CD4-positive, alpha-beta T cell (primary cell): ENCODE data around the gene ILKAP. TPM values are rescaled to one million over a fixed set of nuclear protein-coding genes. Genes with fewer than 3 reads are reported as not detected.

Source experiments
- ATAC-seq: fragments of 200-7000 bp; cut with Tn5 transposase; one replicate; pipeline ENCODE4 v1.10.0; 2022; ENCODE audit warnings: mild to moderate bottlenecking; ENCODE audit not compliant: poor library complexity
- CTCF ChIA-PET: fragments of 350-600 bp; sonication (Branson Sonifier 250); formaldehyde crosslinking; loops from one replicate; lab custom pipeline; 2021; ENCODE audit warnings: antibody characterized with exemption, inconsistent platforms; lab: Charles Lee
- POLR2A ChIA-PET: fragments of 350-600 bp; sonication (Branson Sonifier 250); formaldehyde crosslinking; loops from one replicate; lab custom pipeline; 2021; ENCODE audit warnings: antibody characterized with exemption, inconsistent platforms; lab: Charles Lee
- DNase-seq, 14 experiments: peaks; one replicate each; pipeline ENCODE4 v3.0.0-alpha.2; 2013 to 2020; ENCODE audit warnings: mixed read lengths in 2 of 14
- H3K27ac ChIP-seq, 2 donors: one replicate each; pipeline versions ENCODE4 v1.5.1 to v1.7.0; 2013; ENCODE audit warnings: low read length in 2 of 2, low read depth in 1 of 2, mild to moderate bottlenecking in 1 of 2
- H3K27me3 ChIP-seq, 2 experiments: 1 replicate in 1 of 2; 2 replicates in 1 of 2; pipeline versions ENCODE4 v1.6.1 to v1.7.0; 2013; ENCODE audit warnings: low read length in 2 of 2, control low read depth in 1 of 2, mild to moderate bottlenecking in 1 of 2, moderate library complexity in 1 of 2; ENCODE audit not compliant: insufficient read depth in 2 of 2, control insufficient read depth in 1 of 2
- H3K36me3 ChIP-seq: one replicate; pipeline ENCODE4 v1.6.1; 2013; ENCODE audit warnings: low read length, control low read depth; ENCODE audit not compliant: insufficient read depth
- H3K4me1 ChIP-seq: one replicate; pipeline ENCODE4 v1.6.1; 2013; ENCODE audit warnings: low read length, control low read depth; ENCODE audit not compliant: insufficient read depth
- H3K4me3 ChIP-seq: one replicate; pipeline ENCODE4 v1.5.1; 2013; ENCODE audit warnings: mild to moderate bottlenecking, low read length, moderate library complexity
- H3K9me3 ChIP-seq, 2 experiments: 1 replicate in 1 of 2; 2 replicates in 1 of 2; pipeline versions ENCODE4 v1.6.1 to v1.7.0; 2013; ENCODE audit warnings: low read length in 2 of 2, mild to moderate bottlenecking in 2 of 2, control low read depth in 1 of 2, moderate library complexity in 1 of 2; ENCODE audit not compliant: control insufficient read depth in 1 of 2, insufficient read depth in 1 of 2
- H3K27ac Mint-ChIP-seq: one replicate; pipeline ENCODE4 v1.8.0; 2020; ENCODE audit warnings: mixed read lengths
- H3K27me3 Mint-ChIP-seq: one replicate; pipeline ENCODE4 v1.8.0; 2021; ENCODE audit warnings: mixed read lengths
- H3K36me3 Mint-ChIP-seq: one replicate; pipeline ENCODE4 v1.8.0; 2021; ENCODE audit warnings: low read depth, mixed read lengths
- H3K4me1 Mint-ChIP-seq: one replicate; pipeline ENCODE4 v1.8.0; 2021; ENCODE audit warnings: low read depth, mixed read lengths
- H3K4me3 Mint-ChIP-seq: one replicate; pipeline ENCODE4 v1.8.0; 2020; ENCODE audit warnings: mild to moderate bottlenecking, mixed read lengths
- H3K9me3 Mint-ChIP-seq: one replicate; pipeline ENCODE4 v1.8.0; 2020; ENCODE audit warnings: mixed read lengths
- CTCF ChIP-seq: fragments of 200-600 bp; IDR thresholded peaks from one replicate; pipeline ENCODE4 v1.8.0; 2022; ENCODE audit warnings: antibody characterized with exemption, mild to moderate bottlenecking
- intact Hi-C, 2 experiments: fragments of 100-400 bp; cut with DNase I in 1 of 2; cut with micrococcal nuclease in 1 of 2; formaldehyde crosslinking; loops; one replicate each; pipeline versions ENCODE4 v1.15.1 to v1.9.0; 2023 to 2025; cut with DNase I, micrococcal nuclease
- total RNA-seq, 174 experiments: library from RNA in 2 of 174; stranded (reverse) in 2 of 174; gene quantifications; one replicate each; pipeline ENCODE4 v1.2.3 and lab custom pipeline; 2021 to 2026

Gene ILKAP
- total RNA-seq, 2 experiments from 2014 or later: 133 to 143 TPM

- POLR2A ChIA-PET: no interaction called here
- no peak overlapping the region for H3K4me3 Mint-ChIP-seq
- CTCF ChIA-PET: no interaction called here
- no peak overlapping the region for H3K27ac ChIP-seq
- no peak overlapping the region for H3K4me3 ChIP-seq
- H3K4me1 ChIP-seq: no peaks in the 10 kb centered on the region
- TF ChIP-seq CTCF: no peak
- intact Hi-C loops: no loop called here
- no peaks in the 10 kb centered on the region for H3K4me1 Mint-ChIP-seq
- ATAC-seq (no peak), DNase-seq (no peak)
- no peaks in the 10 kb centered on the region for H3K9me3 ChIP-seq
- peaks cover 100% of the 10 kb centered on the region for H3K36me3 Mint-ChIP-seq
- H3K36me3 ChIP-seq: peaks cover 98% of the 10 kb centered on the region
- H3K27ac Mint-ChIP-seq: no peak overlapping the region
- H3K27me3 ChIP-seq: no peaks in the 10 kb centered on the region
- H3K27me3 Mint-ChIP-seq: no peaks in the 10 kb centered on the region
- H3K9me3 Mint-ChIP-seq: no peaks in the 10 kb centered on the region
Observed at GRCh38 chr2:238183821-238184220, 19.7 kb downstream of the ILKAP start.

- Mint-ChIP-seq H3K4me3 (no peak overlapping the region), H3K27ac (no peak overlapping the region), H3K9me3 (no peaks in the 10 kb centered on the region), H3K4me1 (no peaks in the 10 kb centered on the region), H3K36me3 (peaks cover 99% of the 10 kb centered on the region), H3K27me3 (no peaks in the 10 kb centered on the region)
- intact Hi-C loops: no loop called here
- H3K4me3 ChIP-seq: no peak overlapping the region
- H3K9me3 ChIP-seq: no peaks in the 10 kb centered on the region
- POLR2A ChIA-PET: no interaction called here
- ATAC-seq (no peak), DNase-seq (no peak)
- H3K27me3 ChIP-seq: no peaks in the 10 kb centered on the region
- peaks cover 89% of the 10 kb centered on the region for H3K36me3 ChIP-seq
- TF ChIP-seq CTCF: no peak
- H3K27ac ChIP-seq: no peak overlapping the region
- no peaks in the 10 kb centered on the region for H3K4me1 ChIP-seq
- CTCF ChIA-PET: interaction anchor here (0.5 kb wide), 1 partner anchor 98 kb away, joined by 3 read pairs; no protein-coding TSS in a partner anchor
Observed at GRCh38 chr2:238182362-238182761, 21.1 kb downstream of the ILKAP start.

- DNase-seq (no peak), ATAC-seq (no peak)
- peaks cover 85% of the 10 kb centered on the region for H3K36me3 ChIP-seq
- no peak overlapping the region for H3K4me3 ChIP-seq
- H3K4me3 Mint-ChIP-seq: no peak overlapping the region
- no peaks in the 10 kb centered on the region for H3K27me3 ChIP-seq
- no peaks in the 10 kb centered on the region for H3K27me3 Mint-ChIP-seq
- ChIA-PET POLR2A (no interaction called here), CTCF (no interaction called here)
- no peaks in the 10 kb centered on the region for H3K9me3 Mint-ChIP-seq
- no peak for TF ChIP-seq CTCF
- H3K36me3 Mint-ChIP-seq: peaks cover 99% of the 10 kb centered on the region
- no peaks in the 10 kb centered on the region for H3K9me3 ChIP-seq
- no peak overlapping the region for H3K27ac Mint-ChIP-seq
- intact Hi-C loops: no loop called here
- H3K4me1 Mint-ChIP-seq: no peaks in the 10 kb centered on the region
- no peak overlapping the region for H3K27ac ChIP-seq
- H3K4me1 ChIP-seq: no peaks in the 10 kb centered on the region
Observed at GRCh38 chr2:238180554-238180953, 22.9 kb downstream of the ILKAP start.
